SJCRH30 (cell line): ENCODE results near the gene APOBEC3B. TPM values are rescaled to one million over a fixed set of nuclear protein-coding genes. Genes with fewer than 3 reads are reported as not detected.
"Not testable (repeated sequence)": the region's sequence is repeated elsewhere in the genome, so short reads cannot be mapped to it uniquely, and the experiment has no call there.

Source experiments
- DNase-seq, 2 experiments: peaks; one replicate each; pipeline ENCODE4 v3.0.0-alpha.2; 2015 to 2020
- H3K27ac ChIP-seq: fragments of 250-450 bp; sonication (Bioruptor Pico); 2 replicates; pipeline ENCODE4 v1.5.1; 2020; ENCODE audit warnings: mild to moderate bottlenecking, moderate library complexity
- H3K27me3 ChIP-seq: fragments of 250-450 bp; sonication (Bioruptor Pico); 2 replicates; pipeline ENCODE4 v1.5.1; 2020; ENCODE audit warnings: mild to moderate bottlenecking, moderate library complexity
- H3K36me3 ChIP-seq: fragments of 250-450 bp; sonication (Bioruptor Pico); 2 replicates; pipeline ENCODE4 v1.5.1; 2020; ENCODE audit warnings: mild to moderate bottlenecking, moderate library complexity
- H3K4me1 ChIP-seq: fragments of 250-450 bp; sonication (Bioruptor Pico); 2 replicates; pipeline ENCODE4 v1.5.1; 2020; ENCODE audit warnings: mild to moderate bottlenecking, moderate library complexity
- H3K4me3 ChIP-seq: fragments of 250-450 bp; sonication (Bioruptor Pico); 2 replicates; pipeline ENCODE4 v1.5.1; 2020; ENCODE audit warnings: mild to moderate bottlenecking, moderate library complexity
- H3K9me3 ChIP-seq: fragments of 250-450 bp; sonication (Bioruptor Pico); replicated peaks from 2 replicates; pipeline ENCODE4 v1.5.1; 2020; ENCODE audit warnings: mild to moderate bottlenecking, moderate library complexity
- total RNA-seq: library from RNA; depleted of rRNA; stranded (reverse); fragments of >200 nt; shearing (Covaris generic); gene quantifications from 2 replicates; pipeline ENCODE4 v1.2.3, GENCODE V29; 2014; rRNA removed

Gene APOBEC3B
- total RNA-seq, 1 experiment from 2014 or later, result 16.6 TPM

- DNase-seq, H3K4me1 ChIP-seq, H3K9me3 ChIP-seq, H3K27ac ChIP-seq, H3K36me3 ChIP-seq, H3K27me3 ChIP-seq: not testable (repeated sequence)
- H3K4me3 ChIP-seq, result peak within 1 kb of the TSS; percentile 31
Measured at GRCh38 chr22:39040538-39041296, 58.6 kb downstream of the APOBEC3B start, which contains the start of gene APOBEC3F. APOBEC3F (plus strand) TSS chr22:39040864; CDS start chr22:39040961, 97 bp downstream.

- H3K4me3 ChIP-seq, result no peak overlapping the region
- H3K4me1 ChIP-seq, result no peaks in the 10 kb centered on the region
- no peak overlapping the region for H3K27ac ChIP-seq
- no peaks in the 10 kb centered on the region for H3K9me3 ChIP-seq
- no peaks in the 10 kb centered on the region for H3K27me3 ChIP-seq
- no peak for DNase-seq
- no peaks in the 10 kb centered on the region for H3K36me3 ChIP-seq
Measured at GRCh38 chr22:39041908-39042307, 59.8 kb downstream of the APOBEC3B start.

Other genes starting within 250 kb of the APOBEC3B start
- 67.3 TPM in 2 replicates for gene SUN2, start 226.3 kb upstream of the APOBEC3B start, total RNA-seq
- gene DNAL4, start 188.2 kb upstream of the APOBEC3B start, total RNA-seq, result 4.3 and 4.7 TPM in 2 replicates
- gene NPTXR, start 138.3 kb upstream of the APOBEC3B start, total RNA-seq, result 0.08 and 0.10 TPM in 2 replicates
- 37.7 and 40.5 TPM in 2 replicates for gene CBX6, start 110.1 kb upstream of the APOBEC3B start, total RNA-seq
- not detected in 2 replicates for gene APOBEC3A, start 24.7 kb upstream of the APOBEC3B start, total RNA-seq
- gene APOBEC3C, start 31.9 kb downstream of the APOBEC3B start, total RNA-seq, result 2.3 and 2.6 TPM in 2 replicates
- not detected in 2 replicates for gene APOBEC3D, start 38.8 kb downstream of the APOBEC3B start, total RNA-seq
- not detected in 2 replicates for gene APOBEC3F, start 58.5 kb downstream of the APOBEC3B start, total RNA-seq
- gene APOBEC3G, start 94.9 kb downstream of the APOBEC3B start, total RNA-seq, result not detected in 2 replicates
- gene APOBEC3H, start 114.9 kb downstream of the APOBEC3B start, total RNA-seq, result not detected in 2 replicates
- 0.35 and 0.65 TPM in 2 replicates for gene CBX7, start 170.3 kb downstream of the APOBEC3B start, total RNA-seq